ENCODE measurements around the gene TESK2. TPM values are rescaled to one million over a fixed set of nuclear protein-coding genes. Genes with fewer than 3 reads are reported as not detected.

The TESK2 gene
- total and polyA plus RNA-seq, 2 of the 13 experiments (the other 11 are each of a cell fraction or from before 2014, with no cell fraction given) = 5.5 to 9.6 TPM

GRCh38 chr1:45303520-45304310 lies 187.2 kb downstream of the TESK2 start:
- WGBS (ENCODE audit: low lambda C conversion rate) = 1% methylated on average over 34 of the region's 68 CpGs
- ATAC-seq (peak; percentile 87), FAIRE-seq (peak; percentile 23), DNase-seq (ENCODE audit: low spot score) (peak; percentile 92)
- Histone ChIP-seq H3K4me1 (ENCODE audit: insufficient read depth, low read length) (peaks cover 54% of the 10 kb centered on the region), H3K79me2 (ENCODE audit: insufficient read depth, low read length) (no peaks in the 10 kb centered on the region), H3K4me3 (replicated peaks in 1 of 3; ENCODE audit: insufficient read depth in 1 of 3, low read depth in 2 of 3, low read length in 3 of 3) (peak overlapping the region; percentile 73 to 77 (median 75)), H3K36me3 (replicated peaks in 1 of 2; ENCODE audit: control insufficient read depth in 1 of 2, insufficient read depth in 2 of 2, low read length in 2 of 2) (no peaks in the 10 kb centered on the region), H4K20me1 (ENCODE audit: insufficient read depth, low read length) (no peaks in the 10 kb centered on the region), H3K27ac (ENCODE audit: extremely low read length, insufficient read depth, low read length) (peak overlapping the region; percentile 90), H3K9me3 (ENCODE audit: low read length) (no peaks in the 10 kb centered on the region), H3K27me3 (ENCODE audit: control insufficient read depth in 1 of 2, insufficient read depth in 2 of 2, low read length in 2 of 2) (no peaks in the 10 kb centered on the region), H2AFZ (ENCODE audit: low read length) (no peak overlapping the region), H3K9ac (ENCODE audit: insufficient read depth, low read depth, low read length) (peak overlapping the region; percentile 81), H3K4me2 (ENCODE audit: low read depth, low read length) (peak overlapping the region; percentile 86)
- ChIA-PET CTCF (ENCODE audit: low intra/inter-chr PET ratio, low total read pairs) (interaction anchor here (1.5 to 3.0 kb wide), 3 partner anchors 190 to 290 kb away, joined by 4 to 13 read pairs (median 12); no protein-coding TSS in a partner anchor), POLR2A (interaction anchor here (0.6 to 10.2 kb wide), 45 partner anchors 9 to 582 kb away, joined by 3 to 231 read pairs (median 5); partner anchors contain the start of genes BTBD19, CCDC163, DYNLT4 and EIF2B3)
- intact Hi-C loops (cut with micrococcal nuclease; ENCODE audit: unreplicated experiment) (loop anchor here (1.0 to 10.0 kb wide), 5 partner anchors 36 to 479 kb away; partner anchors contain the start of genes UROD and ZSWIM5), in situ Hi-C loops (cut with HindIII; ENCODE audit: extremely low pct_ligation_motif_present, low pct_unique_long_range_greater_than_20kb) (loop anchor here (5.0 to 10.0 kb wide), 3 partner anchors 189 to 469 kb away; partner anchors contain the start of genes HECTD3, TESK2 and UROD)
- BruUV-seq (replicated peaks) = TSS peak; percentile 96
- TF ChIP-seq THYN1 (CRISPR knock-in tag; IDR thresholded peaks at IDR 0.05; ENCODE audit: borderline replicate concordance, low read depth) = no peak
- TF ChIP-seq ZNF143 (CRISPR knock-in tag; IDR thresholded peaks at IDR 0.05) = peak; percentile 84
- TF ChIP-seq GABPB1 (CRISPR knock-in tag; IDR thresholded peaks at IDR 0.05) = peak; percentile 85
- TF ChIP-seq XBP1 (CRISPR knock-in tag; IDR thresholded peaks at IDR 0.05) = no peak
- no peak for TF ChIP-seq NFRKB (IDR thresholded peaks at IDR 0.05)
- no peak for TF ChIP-seq TBP (CRISPR knock-in tag; IDR thresholded peaks at IDR 0.05)
- TF ChIP-seq NR3C1 (CRISPR knock-in tag; IDR thresholded peaks at IDR 0.05) = no peak
- no peak for TF ChIP-seq ZNF512 (CRISPR knock-in tag; IDR thresholded peaks at IDR 0.05)
- peak; percentile 47; the same call in 1 of the 2 replicates for TF ChIP-seq ZNF598 (CRISPR knock-in tag; IDR thresholded peaks at IDR 0.05; ENCODE audit: borderline replicate concordance)
- no peak for TF ChIP-seq MATR3 (CRISPR knock-in tag; IDR thresholded peaks at IDR 0.05)
- peak; percentile 76; the same call in 1 of the 2 replicates for TF ChIP-seq ZNF564 (CRISPR knock-in tag; IDR thresholded peaks at IDR 0.05)
- TF ChIP-seq ZFY (CRISPR knock-in tag; IDR thresholded peaks at IDR 0.05) = peak; percentile 93
- TF ChIP-seq HINFP (CRISPR knock-in tag; IDR thresholded peaks at IDR 0.05; ENCODE audit: low read depth) = peak; percentile 55; the same call in 1 of the 2 replicates
- peak; percentile 34 for TF ChIP-seq ZNF883 (CRISPR knock-in tag; IDR thresholded peaks at IDR 0.05; ENCODE audit: not compliant biosample characterization)
- TF ChIP-seq RFX3 (CRISPR knock-in tag; IDR thresholded peaks at IDR 0.05) = no peak
- TF ChIP-seq, protein P1, sequence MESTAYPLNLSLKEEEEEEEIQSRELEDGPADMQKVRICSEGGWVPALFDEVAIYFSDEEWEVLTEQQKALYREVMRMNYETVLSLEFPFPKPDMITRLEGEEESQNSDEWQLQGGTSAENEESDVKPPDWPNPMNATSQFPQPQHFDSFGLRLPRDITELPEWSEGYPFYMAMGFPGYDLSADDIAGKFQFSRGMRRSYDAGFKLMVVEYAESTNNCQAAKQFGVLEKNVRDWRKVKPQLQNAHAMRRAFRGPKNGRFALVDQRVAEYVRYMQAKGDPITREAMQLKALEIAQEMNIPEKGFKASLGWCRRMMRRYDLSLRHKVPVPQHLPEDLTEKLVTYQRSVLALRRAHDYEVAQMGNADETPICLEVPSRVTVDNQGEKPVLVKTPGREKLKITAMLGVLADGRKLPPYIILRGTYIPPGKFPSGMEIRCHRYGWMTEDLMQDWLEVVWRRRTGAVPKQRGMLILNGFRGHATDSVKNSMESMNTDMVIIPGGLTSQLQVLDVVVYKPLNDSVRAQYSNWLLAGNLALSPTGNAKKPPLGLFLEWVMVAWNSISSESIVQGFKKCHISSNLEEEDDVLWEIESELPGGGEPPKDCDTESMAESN (CRISPR knock-in tag; conservative IDR thresholded peaks at IDR 0.05) = peak; percentile 87; the same call in 1 of the 2 replicates
- no peak for TF ChIP-seq ZNF12 (CRISPR knock-in tag; IDR thresholded peaks at IDR 0.05)
- TF ChIP-seq DBP (CRISPR knock-in tag; IDR thresholded peaks at IDR 0.05; ENCODE audit: not compliant biosample characterization) = no peak
